Measurements from ENCODE around the gene DBR1.

- TF ChIP-seq EZH2 (IDR thresholded peaks at IDR 0.05; ENCODE audit: insufficient read depth, poor library complexity, severe bottlenecking) (no peak), EZH2phosphoT487 (IDR thresholded peaks at IDR 0.05; ENCODE audit: insufficient read depth, low read depth) (no peak)
Observed at GRCh38 chr3:138148503-138148902, 26.2 kb downstream of the DBR1 start.
